B cell (primary cell): ENCODE measurements around the gene EXOC4. TPM values are rescaled to one million over a fixed set of nuclear protein-coding genes. Genes with fewer than 3 reads are reported as not detected.

Experiments
- ATAC-seq: fragments of 200-7000 bp; cut with Tn5 transposase; one replicate; pipeline ENCODE4 v1.10.0; 2021; ENCODE audit warnings: low read depth, mild to moderate bottlenecking, moderate number of reproducible peaks, moderate library complexity
- CTCF ChIA-PET: fragments of 350-600 bp; sonication (Branson Sonifier 250); formaldehyde crosslinking; loops from one replicate; lab custom pipeline; 2021; ENCODE audit warnings: antibody characterized with exemption, inconsistent platforms; lab: Charles Lee
- POLR2A ChIA-PET: fragments of 350-600 bp; sonication (Branson Sonifier 250); formaldehyde crosslinking; loops from one replicate; lab custom pipeline; 2021; ENCODE audit warnings: antibody characterized with exemption; lab: Charles Lee
- DNase-seq: peaks from one replicate; pipeline ENCODE4 v3.0.0; 2013
- H2AFZ ChIP-seq: 2 replicates; pipeline ENCODE4 v1.6.1; 2012; ENCODE audit warnings: mild to moderate bottlenecking, low read depth, low read length; ENCODE audit not compliant: insufficient read depth, poor library complexity, severe bottlenecking
- H3K27ac ChIP-seq, 2 donors: 1 replicate in 1 of 2; 2 replicates in 1 of 2; pipeline ENCODE4 v1.5.1; 2012 to 2013; ENCODE audit warnings: low read length in 2 of 2, mild to moderate bottlenecking in 2 of 2, moderate library complexity in 1 of 2
- H3K27me3 ChIP-seq, 4 experiments: fragments of 200-600 bp in 1 of 4; sonication (generic) in 1 of 4; replicated peaks in 1 of 4; 1 replicate in 2 of 4; 2 replicates in 2 of 4; pipeline versions ENCODE4 v1.6.1 to v1.7.0; 2013 to 2016; ENCODE audit warnings: low read length in 3 of 4, mild to moderate bottlenecking in 2 of 4, mixed read lengths in 1 of 4, moderate library complexity in 1 of 4; ENCODE audit not compliant: insufficient read depth in 4 of 4, control insufficient read depth in 3 of 4; ENCODE audit errors: control extremely low read depth in 1 of 4
- H3K36me3 ChIP-seq, 2 experiments: replicated peaks in 1 of 2; 1 replicate in 1 of 2; 2 replicates in 1 of 2; pipeline versions ENCODE4 v1.6.1 to v1.7.1; 2013; ENCODE audit warnings: low read length in 1 of 2; ENCODE audit not compliant: insufficient read depth in 2 of 2, control insufficient read depth in 1 of 2; ENCODE audit errors: control extremely low read depth in 1 of 2, extremely low read depth in 1 of 2
- H3K4me1 ChIP-seq, 2 donors: fragments of 200-600 bp in 1 of 2; sonication (generic) in 1 of 2; 1 replicate in 1 of 2; 2 replicates in 1 of 2; pipeline versions ENCODE4 v1.5.1 to v1.6.1; 2013 to 2017; ENCODE audit warnings: low read length in 2 of 2; ENCODE audit not compliant: control insufficient read depth in 2 of 2, insufficient read depth in 2 of 2
- H3K4me2 ChIP-seq: replicated peaks from 2 replicates; pipeline ENCODE3; 2012; ENCODE audit warnings: mild to moderate bottlenecking, low read depth, low read length; ENCODE audit not compliant: poor library complexity, severe bottlenecking
- H3K4me3 ChIP-seq, 5 experiments: fragments of 200-600 bp in 1 of 5; sonication (generic) in 1 of 5; 1 replicate in 3 of 5; 2 replicates in 2 of 5; pipeline versions ENCODE4 v1.5.1 to v1.7.0; 2011 to 2016; ENCODE audit warnings: low read length in 4 of 5, mild to moderate bottlenecking in 4 of 5, low read depth in 2 of 5, control low read depth in 1 of 5, moderate library complexity in 1 of 5; ENCODE audit not compliant: insufficient read depth in 1 of 5; ENCODE audit errors: control extremely low read depth in 1 of 5, extremely low read depth in 1 of 5
- H3K79me2 ChIP-seq: fragments of 200-600 bp; sonication (generic); one replicate; pipeline ENCODE4 v1.6.0; 2016; ENCODE audit warnings: low read length; ENCODE audit not compliant: control insufficient read depth, insufficient read depth
- H3K9ac ChIP-seq: fragments of 200-600 bp; sonication (generic); 2 replicates; pipeline ENCODE4 v1.6.1; 2017; ENCODE audit warnings: mild to moderate bottlenecking, low read length, moderate library complexity
- H3K9me3 ChIP-seq, 3 donors: one replicate each; pipeline versions ENCODE4 v1.6.1 to v1.7.1; 2013; ENCODE audit warnings: low read length in 2 of 3; ENCODE audit not compliant: control insufficient read depth in 2 of 3, insufficient read depth in 1 of 3; ENCODE audit errors: control extremely low read depth in 1 of 3
- H4K20me1 ChIP-seq: 2 replicates; pipeline ENCODE4 v1.6.0; 2012; ENCODE audit warnings: mild to moderate bottlenecking, low read length; ENCODE audit not compliant: insufficient read depth, control insufficient read depth, poor library complexity, severe bottlenecking
- H3K27ac Mint-ChIP-seq: one replicate; pipeline ENCODE4 v1.8.0; 2021; ENCODE audit warnings: mixed read lengths
- H3K27me3 Mint-ChIP-seq: one replicate; pipeline ENCODE4 v1.8.0; 2021; ENCODE audit warnings: mixed read lengths
- H3K4me1 Mint-ChIP-seq: one replicate; pipeline ENCODE4 v1.8.0; 2021; ENCODE audit warnings: mixed read lengths
- H3K4me3 Mint-ChIP-seq: one replicate; pipeline ENCODE4 v1.8.0; 2021; ENCODE audit warnings: mixed read lengths
- H3K9me3 Mint-ChIP-seq: one replicate; pipeline ENCODE4 v1.8.0; 2022; ENCODE audit warnings: mixed read lengths; ENCODE audit not compliant: insufficient read depth
- EZH2 ChIP-seq: IDR thresholded peaks from 2 replicates; pipeline ENCODE4 v1.6.1; 2012; ENCODE audit warnings: borderline replicate concordance, low read depth, mild to moderate bottlenecking, moderate library complexity, low read length; ENCODE audit not compliant: insufficient read depth, poor library complexity, severe bottlenecking
- WGBS: methylation state at CpG from one replicate; pipeline ENCODE4 v1.1.5; 2013; ENCODE audit warnings: missing lambda C conversion rate; ENCODE audit not compliant: insufficient coverage; 5-methylcytosine and 5-hydroxymethylcytosine counted together
- intact Hi-C: fragments of 100-400 bp; cut with micrococcal nuclease; formaldehyde crosslinking; loops from one replicate; pipeline ENCODE4 v1.10.0; 2022
- polyA plus RNA-seq: library from polyadenylated mRNA; depleted of rRNA; stranded (reverse); fragments of >200 nt; gene quantifications from 2 replicates; pipeline ENCODE4 v1.2.3, GENCODE V29; 2012
- total RNA-seq, 2 donors: library from RNA; stranded (reverse); fragments of 120-200 nt in 1 of 2; gene quantifications; 1 replicate in 1 of 2; 2 replicates in 1 of 2; pipeline versions ENCODE4 v1.2.3 to v1.2.4, GENCODE V29; 2013 to 2022
- TF ChIP-seq, protein P1 (sequence below): fragments of 200-600 bp; IDR thresholded peaks from one replicate; pipeline ENCODE4 v1.8.0; 2022; ENCODE audit warnings: antibody characterized with exemption, mild to moderate bottlenecking

Gene EXOC4
- total and polyA plus RNA-seq, 2 donors (not counting 1 experiment from before 2014, with no cell fraction given) = 16.7 to 135 TPM

GRCh38 chr7:133971625-133972024 lies 718.7 kb downstream of the EXOC4 start:
- Histone ChIP-seq H3K4me2 (no peak overlapping the region), H3K36me3 (no peaks in the 10 kb centered on the region), H3K9ac (no peak overlapping the region), H3K27ac (no peak overlapping the region), H3K27me3 (no peaks in the 10 kb centered on the region), H3K9me3 (peaks cover 0 to 8% (median 0%) of the 10 kb centered on the region in 3 donors), H3K4me3 (no peak overlapping the region), H4K20me1 (no peaks in the 10 kb centered on the region), H3K79me2 (no peaks in the 10 kb centered on the region), H3K4me1 (no peaks in the 10 kb centered on the region), H2AFZ (no peak overlapping the region)
- DNase-seq (no peak), ATAC-seq (no peak)
- Mint-ChIP-seq H3K27me3 (no peaks in the 10 kb centered on the region), H3K4me1 (no peaks in the 10 kb centered on the region), H3K27ac (no peak overlapping the region), H3K9me3 (peaks cover 12% of the 10 kb centered on the region), H3K4me3 (no peak overlapping the region)
- ChIA-PET CTCF (no interaction called here), POLR2A (no interaction called here)
- TF ChIP-seq EZH2 = no peak
- TF ChIP-seq, protein P1, sequence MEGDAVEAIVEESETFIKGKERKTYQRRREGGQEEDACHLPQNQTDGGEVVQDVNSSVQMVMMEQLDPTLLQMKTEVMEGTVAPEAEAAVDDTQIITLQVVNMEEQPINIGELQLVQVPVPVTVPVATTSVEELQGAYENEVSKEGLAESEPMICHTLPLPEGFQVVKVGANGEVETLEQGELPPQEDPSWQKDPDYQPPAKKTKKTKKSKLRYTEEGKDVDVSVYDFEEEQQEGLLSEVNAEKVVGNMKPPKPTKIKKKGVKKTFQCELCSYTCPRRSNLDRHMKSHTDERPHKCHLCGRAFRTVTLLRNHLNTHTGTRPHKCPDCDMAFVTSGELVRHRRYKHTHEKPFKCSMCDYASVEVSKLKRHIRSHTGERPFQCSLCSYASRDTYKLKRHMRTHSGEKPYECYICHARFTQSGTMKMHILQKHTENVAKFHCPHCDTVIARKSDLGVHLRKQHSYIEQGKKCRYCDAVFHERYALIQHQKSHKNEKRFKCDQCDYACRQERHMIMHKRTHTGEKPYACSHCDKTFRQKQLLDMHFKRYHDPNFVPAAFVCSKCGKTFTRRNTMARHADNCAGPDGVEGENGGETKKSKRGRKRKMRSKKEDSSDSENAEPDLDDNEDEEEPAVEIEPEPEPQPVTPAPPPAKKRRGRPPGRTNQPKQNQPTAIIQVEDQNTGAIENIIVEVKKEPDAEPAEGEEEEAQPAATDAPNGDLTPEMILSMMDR = no peak
- intact Hi-C loops = no loop called here
- WGBS = 100% methylated on average over 1 of the region's 2 CpGs

DNA sequence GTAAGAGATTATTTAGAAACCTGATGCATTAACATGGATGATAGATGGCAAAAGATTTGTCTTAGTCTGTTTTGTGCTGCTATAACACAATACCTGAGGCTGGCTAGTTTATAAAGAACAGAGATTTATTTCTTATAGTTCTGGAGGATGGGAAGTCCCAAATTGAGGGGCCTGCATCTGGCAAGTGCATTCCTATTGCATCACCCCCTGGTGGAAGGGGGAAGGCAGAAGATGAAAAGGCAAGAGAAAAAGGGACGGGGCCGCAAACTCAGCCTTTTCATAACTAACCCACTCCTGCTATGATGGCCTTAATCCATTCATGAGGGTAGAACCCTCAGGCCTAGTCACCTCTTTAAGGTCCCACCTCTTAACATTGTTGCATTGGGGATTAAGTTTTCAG lies 720.8 kb downstream of the EXOC4 start:
- H3K4me3 Mint-ChIP-seq = no peak overlapping the region
- Histone ChIP-seq H3K9me3 (peaks cover 0 to 8% (median 0%) of the 10 kb centered on the region in 3 donors), H3K4me2 (no peak overlapping the region), H3K4me3 (no peak overlapping the region), H4K20me1 (no peaks in the 10 kb centered on the region), H3K79me2 (no peaks in the 10 kb centered on the region), H3K27me3 (no peaks in the 10 kb centered on the region), H3K27ac (no peak overlapping the region), H3K9ac (no peak overlapping the region), H3K36me3 (peaks cover 0 to 1% of the 10 kb centered on the region in 2 experiments), H2AFZ (no peak overlapping the region), H3K4me1 (no peaks in the 10 kb centered on the region)
- DNase-seq = no peak
- ChIA-PET CTCF (no interaction called here), POLR2A (no interaction called here)
- ATAC-seq = no peak
- peaks cover 5% of the 10 kb centered on the region for H3K4me1 Mint-ChIP-seq
- no peaks in the 10 kb centered on the region for H3K27me3 Mint-ChIP-seq
- WGBS = no CpG with 5 or more reads among the region's 2 CpGs
- H3K27ac Mint-ChIP-seq = no peak overlapping the region
- TF ChIP-seq, protein P1 = no peak
- TF ChIP-seq EZH2 = no peak
- peaks cover 3% of the 10 kb centered on the region for H3K9me3 Mint-ChIP-seq
- intact Hi-C loops = no loop called here
